A172 (cell line): ENCODE measurements around the gene LEMD2. TPM values are rescaled to one million over a fixed set of nuclear protein-coding genes. Genes with fewer than 3 reads are reported as not detected.
A peak's percentile ranks its signal among the peaks of the same experiment; 100 is the strongest.
"Not testable (repeated sequence)": the region's sequence is repeated elsewhere in the genome, so short reads cannot be mapped to it uniquely, and the experiment has no call there.

ENCODE experiments used
- DNase-seq: peaks from one replicate; pipeline ENCODE4 v3.0.0-alpha.2; 2015; ENCODE audit warnings: low spot score
- total RNA-seq: library from RNA; depleted of rRNA; stranded (reverse); fragments of >200 nt; shearing (Covaris generic); gene quantifications from 2 replicates; pipeline ENCODE4 v1.2.3, GENCODE V29; 2014; rRNA removed

Gene LEMD2
- total RNA-seq: 48.8 and 50.8 TPM in 2 replicates

DNA sequence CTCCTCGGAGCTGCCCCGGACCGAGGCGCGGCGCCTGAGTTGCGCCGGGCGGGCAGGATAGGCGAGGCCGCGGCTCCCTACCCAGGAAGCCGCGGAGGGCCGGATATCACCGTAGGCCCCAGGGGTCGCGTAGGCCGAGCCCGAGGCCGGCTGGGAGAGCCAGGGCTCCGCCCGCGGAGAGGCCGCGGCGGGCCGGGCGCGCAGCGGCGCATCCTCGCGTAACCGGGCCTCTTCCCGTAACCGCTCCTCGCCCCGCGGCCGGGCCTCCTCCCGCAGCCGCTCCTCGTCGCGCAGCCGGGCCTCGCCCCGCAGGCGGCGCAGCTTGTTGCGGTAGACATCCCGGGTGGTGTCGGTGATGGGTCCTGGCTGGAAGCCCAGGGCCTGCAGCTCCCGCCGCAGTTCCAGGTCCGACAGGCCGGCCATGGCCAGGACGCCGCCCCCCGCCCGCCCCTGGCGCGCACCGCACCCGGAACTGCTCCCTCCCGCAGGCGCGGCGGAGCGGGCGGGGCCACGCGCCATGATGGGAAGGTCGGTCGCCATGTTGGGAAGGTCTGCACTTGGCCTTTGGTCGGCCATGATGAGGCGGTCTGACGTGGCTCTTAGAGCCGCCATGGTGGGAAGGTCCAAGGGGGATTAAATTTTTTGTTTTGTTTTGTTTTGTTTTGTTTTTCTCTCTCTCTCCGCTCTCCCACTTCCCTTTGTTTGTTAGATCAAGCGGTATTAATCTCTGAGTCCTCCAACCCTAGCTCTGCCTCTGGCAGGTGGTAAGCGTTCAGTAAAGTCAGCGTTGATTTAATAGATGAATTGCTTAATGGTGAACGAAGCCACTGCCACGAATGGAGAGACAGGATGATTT, at the start of gene LEMD2:
TSS of gene LEMD2 (minus strand) at position 437 of the 856 bp plus-strand sequence. CDS start at position 423, 14 bp downstream.
- peak; percentile 78 for DNase-seq

GRCh38 chr6:33837971-33838665, 49.2 kb upstream of the LEMD2 start:
- no peak for DNase-seq

- DNase-seq: no peak
These were observed 48.0 kb upstream of the LEMD2 start for GRCh38 chr6:33836806-33837469.

DNA sequence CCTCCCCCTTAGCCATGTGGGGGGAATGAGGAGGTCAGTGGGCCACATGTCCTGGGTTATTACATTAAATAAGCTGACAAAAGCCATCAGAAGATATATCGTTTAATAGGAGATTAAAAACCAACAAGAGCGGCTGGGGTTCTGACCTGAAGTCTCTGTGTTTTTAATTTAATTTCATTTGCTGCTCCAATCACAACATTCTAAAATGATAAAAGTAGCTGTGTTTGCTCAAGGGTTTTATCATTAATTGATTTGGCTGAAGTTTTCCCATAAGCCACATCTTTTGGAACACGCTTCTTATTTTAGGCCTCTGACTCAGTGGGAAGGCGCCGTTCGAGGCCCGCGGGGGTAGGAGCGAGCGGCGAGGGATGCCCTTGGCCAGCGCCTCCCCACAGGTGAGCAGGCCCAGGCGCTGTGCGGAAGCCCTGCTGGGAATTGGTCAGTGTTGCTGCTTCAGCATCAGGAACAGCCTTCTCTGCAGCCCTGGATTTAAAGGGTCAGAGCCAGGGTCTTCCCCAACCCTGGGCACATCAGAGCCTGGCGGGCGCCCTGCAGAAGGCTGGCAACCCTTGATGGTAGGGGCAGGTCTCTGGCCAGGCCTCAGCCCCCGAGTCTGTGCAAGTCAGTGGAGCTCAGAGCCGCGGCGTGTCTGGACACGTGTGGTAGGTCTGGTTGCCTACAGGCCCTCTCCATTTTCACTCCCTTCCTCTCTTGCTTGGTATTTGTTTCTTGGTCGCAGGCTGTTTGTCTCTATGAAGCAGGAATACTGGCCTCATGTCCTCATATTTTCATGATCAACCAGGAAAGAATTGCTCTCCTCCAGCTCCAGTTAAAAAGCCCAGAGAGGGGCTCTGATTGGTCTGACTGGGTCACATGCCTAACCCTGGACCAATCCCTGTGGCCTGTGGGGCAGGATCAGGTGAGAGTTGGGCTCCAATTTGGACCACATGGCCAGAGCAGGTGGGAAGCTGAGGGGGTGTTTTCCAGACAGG, 45.8 kb upstream of the LEMD2 start:
- no peak for DNase-seq

- DNase-seq: no peak
These were observed 44.7 kb upstream of the LEMD2 start for GRCh38 chr6:33833599-33833998.

DNA sequence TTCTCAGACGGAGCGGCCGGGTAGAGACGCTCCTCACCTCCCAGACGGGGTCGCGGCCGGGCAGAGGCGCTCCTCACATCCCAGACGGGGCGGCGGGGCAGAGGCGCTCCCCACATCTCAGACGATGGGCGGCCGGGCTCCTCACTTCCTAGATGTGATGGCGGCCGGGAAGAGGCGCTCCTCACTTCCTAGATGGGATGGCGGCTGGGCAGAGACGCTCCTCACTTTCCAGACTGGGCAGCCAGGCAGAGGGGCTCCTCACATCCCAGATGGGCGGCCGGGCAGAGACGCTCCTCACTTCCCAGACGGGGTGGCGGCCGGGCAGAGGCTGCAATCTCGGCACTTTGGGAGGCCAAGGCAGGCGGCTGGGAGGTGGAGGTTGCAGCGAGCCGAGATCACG, 43.9 kb upstream of the LEMD2 start:
- not testable (repeated sequence) for DNase-seq

- DNase-seq: not testable (repeated sequence)
These were observed 42.8 kb upstream of the LEMD2 start for GRCh38 chr6:33831725-33832124.

DNA sequence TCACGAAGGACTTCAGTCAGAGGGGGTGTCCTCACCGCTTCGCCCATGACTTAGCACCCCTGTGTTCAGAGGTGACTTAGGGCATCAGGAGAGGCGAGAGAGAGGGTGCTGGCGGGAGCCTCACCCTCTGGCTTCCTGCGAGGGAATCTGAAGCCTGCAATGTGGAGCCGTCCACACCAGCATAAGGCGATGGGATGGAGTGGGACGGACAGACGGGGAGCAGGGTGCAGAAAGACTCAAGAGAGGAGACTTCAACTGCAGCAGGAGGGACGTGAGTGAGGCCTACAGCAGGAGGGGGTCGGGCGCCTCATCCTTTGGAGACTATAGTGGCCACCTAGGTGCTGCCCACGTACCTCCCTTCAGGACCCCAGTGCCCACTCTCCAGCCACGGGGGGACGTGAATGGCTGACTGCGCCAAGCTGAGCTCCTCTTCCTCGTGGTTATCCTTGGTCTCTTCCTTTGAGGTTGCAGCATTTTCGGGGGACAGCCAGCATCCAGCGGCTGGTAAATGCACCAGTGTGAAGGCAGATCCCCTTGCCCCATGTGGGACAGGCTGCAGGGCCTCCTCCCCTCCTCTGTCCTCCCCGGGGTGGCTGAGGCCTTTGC, 41.8 kb upstream of the LEMD2 start:
- no peak for DNase-seq

GRCh38 chr6:33828764-33829731, 40.1 kb upstream of the LEMD2 start:
- DNase-seq: no peak

DNA sequence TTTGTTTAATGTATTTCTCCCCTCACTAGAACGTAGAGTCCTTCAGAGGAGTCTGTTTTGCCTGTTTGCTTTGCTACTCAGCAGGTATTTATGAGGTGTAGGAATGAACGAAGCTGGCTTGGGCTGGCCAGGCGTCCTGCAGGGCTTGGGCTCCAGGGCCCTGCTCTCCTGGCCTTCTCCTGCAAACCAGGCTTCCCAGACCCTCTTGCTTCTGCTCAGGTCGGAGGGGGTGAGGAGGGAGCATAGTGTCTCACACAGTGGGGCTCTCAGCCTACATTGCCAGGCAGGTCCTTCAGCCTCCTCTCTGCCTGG, 39.5 kb upstream of the LEMD2 start:
- DNase-seq: no peak

GRCh38 chr6:33827546-33828451, 38.9 kb upstream of the LEMD2 start:
- peak; percentile 13 for DNase-seq

GRCh38 chr6:33826537-33826936, 37.6 kb upstream of the LEMD2 start:
- no peak for DNase-seq

GRCh38 chr6:33824461-33825154, 35.7 kb upstream of the LEMD2 start:
- DNase-seq: no peak

DNA sequence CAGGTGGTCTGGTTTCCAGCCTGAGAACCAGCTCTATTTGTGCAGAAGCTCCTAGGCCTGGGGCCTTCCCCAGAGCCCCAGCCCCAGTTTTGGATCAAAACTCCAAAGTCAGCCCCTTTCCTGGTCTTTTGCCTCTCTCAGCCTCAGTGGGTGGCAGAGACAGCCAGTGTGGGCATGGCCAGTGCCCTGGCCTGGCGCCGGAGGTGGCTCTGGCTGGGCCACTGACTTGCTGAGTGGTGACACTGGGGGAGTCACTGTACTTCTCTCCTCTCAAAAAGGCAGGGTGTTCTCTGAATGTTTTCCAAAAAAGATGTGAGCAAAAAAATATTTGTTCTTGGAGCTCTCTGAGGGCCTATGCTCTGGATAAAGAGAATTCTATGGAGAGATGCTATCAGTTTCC, 34.9 kb upstream of the LEMD2 start:
- no peak for DNase-seq

GRCh38 chr6:33822575-33823395, 33.9 kb upstream of the LEMD2 start:
- DNase-seq: peak; percentile 21

- no peak for DNase-seq
These were observed 32.0 kb upstream of the LEMD2 start for GRCh38 chr6:33820784-33821520.
